ENCODE data around the gene TMPRSS11E. TPM values are rescaled to one million over a fixed set of nuclear protein-coding genes. Genes with fewer than 3 reads are reported as not detected.

Gene TMPRSS11E
- total RNA-seq: not detected in 2 replicates

GRCh38 chr4:68447201-68447600 lies at the start of gene TMPRSS11E:
Gene TMPRSS11E, plus strand, starts transcription at chr4:68447463. Its CDS starts 50 bp downstream, at chr4:68447513.

Other genes with a start within 250 kb of the TMPRSS11E start
- not detected in 2 replicates for gene TMPRSS11B, start 201.8 kb upstream of the TMPRSS11E start, total RNA-seq
- 35.2 and 37.8 TPM in 2 replicates for gene YTHDC1, start 97.4 kb upstream of the TMPRSS11E start, total RNA-seq
- not detected in 2 replicates for gene UGT2B17, start 128.9 kb downstream of the TMPRSS11E start, total RNA-seq
- not detected in 2 replicates for gene UGT2B15, start 223.2 kb downstream of the TMPRSS11E start, total RNA-seq